ENCODE data around the gene WDR33. TPM values are rescaled to one million over a fixed set of nuclear protein-coding genes. Genes with fewer than 3 reads are reported as not detected.

The WDR33 gene
- total and polyA plus RNA-seq, 10 of the 15 experiments (the other 5 are each of a cell fraction or from before 2014, with no cell fraction given) = 29.2 to 73.8 (median 45.6) TPM

GRCh38 chr2:127671557-127672302 is 139.2 kb downstream of the WDR33 start (continued):
- TF ChIP-seq, protein P1, sequence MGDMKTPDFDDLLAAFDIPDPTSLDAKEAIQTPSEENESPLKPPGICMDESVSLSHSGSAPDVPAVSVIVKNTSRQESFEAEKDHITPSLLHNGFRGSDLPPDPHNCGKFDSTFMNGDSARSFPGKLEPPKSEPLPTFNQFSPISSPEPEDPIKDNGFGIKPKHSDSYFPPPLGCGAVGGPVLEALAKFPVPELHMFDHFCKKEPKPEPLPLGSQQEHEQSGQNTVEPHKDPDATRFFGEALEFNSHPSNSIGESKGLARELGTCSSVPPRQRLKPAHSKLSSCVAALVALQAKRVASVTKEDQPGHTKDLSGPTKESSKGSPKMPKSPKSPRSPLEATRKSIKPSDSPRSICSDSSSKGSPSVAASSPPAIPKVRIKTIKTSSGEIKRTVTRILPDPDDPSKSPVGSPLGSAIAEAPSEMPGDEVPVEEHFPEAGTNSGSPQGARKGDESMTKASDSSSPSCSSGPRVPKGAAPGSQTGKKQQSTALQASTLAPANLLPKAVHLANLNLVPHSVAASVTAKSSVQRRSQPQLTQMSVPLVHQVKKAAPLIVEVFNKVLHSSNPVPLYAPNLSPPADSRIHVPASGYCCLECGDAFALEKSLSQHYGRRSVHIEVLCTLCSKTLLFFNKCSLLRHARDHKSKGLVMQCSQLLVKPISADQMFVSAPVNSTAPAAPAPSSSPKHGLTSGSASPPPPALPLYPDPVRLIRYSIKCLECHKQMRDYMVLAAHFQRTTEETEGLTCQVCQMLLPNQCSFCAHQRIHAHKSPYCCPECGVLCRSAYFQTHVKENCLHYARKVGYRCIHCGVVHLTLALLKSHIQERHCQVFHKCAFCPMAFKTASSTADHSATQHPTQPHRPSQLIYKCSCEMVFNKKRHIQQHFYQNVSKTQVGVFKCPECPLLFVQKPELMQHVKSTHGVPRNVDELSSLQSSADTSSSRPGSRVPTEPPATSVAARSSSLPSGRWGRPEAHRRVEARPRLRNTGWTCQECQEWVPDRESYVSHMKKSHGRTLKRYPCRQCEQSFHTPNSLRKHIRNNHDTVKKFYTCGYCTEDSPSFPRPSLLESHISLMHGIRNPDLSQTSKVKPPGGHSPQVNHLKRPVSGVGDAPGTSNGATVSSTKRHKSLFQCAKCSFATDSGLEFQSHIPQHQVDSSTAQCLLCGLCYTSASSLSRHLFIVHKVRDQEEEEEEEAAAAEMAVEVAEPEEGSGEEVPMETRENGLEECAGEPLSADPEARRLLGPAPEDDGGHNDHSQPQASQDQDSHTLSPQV (IDR thresholded peaks at IDR 0.05) = no peak
- TF ChIP-seq YY1 (IDR thresholded peaks at IDR 0.05; ENCODE audit: low read depth, low read length) = no peak

DNA sequence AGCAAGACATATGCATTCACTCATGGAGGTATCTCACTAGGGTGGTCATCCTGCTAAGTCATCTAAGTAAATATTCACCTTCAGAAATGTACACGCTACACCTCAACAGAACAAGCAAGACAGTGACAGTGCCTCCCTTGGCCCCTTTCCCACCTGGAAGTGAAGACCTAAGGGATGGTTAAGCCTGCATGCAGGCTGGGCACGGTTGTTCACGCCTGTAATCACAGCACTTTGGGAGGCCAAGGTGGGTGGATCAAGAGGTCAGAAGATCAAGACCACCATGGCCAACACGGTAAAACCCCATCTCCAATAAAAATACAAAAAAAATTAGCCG is 140.0 kb downstream of the WDR33 start:
- H2AFZ ChIP-seq (ENCODE audit: control insufficient read depth, low read depth, low read length) = no peak overlapping the region
- WGBS (ENCODE audit: insufficient coverage, insufficient replicate concordance, low lambda C conversion rate, missing lambda C conversion rate) = 33% methylated on average over 5 of the region's 5 CpGs
- RAD21 ChIA-PET (ENCODE audit: unreplicated experiment) = interaction anchor here (0.7 kb wide), 1 partner anchor 40 kb away, joined by 3 read pairs; no protein-coding TSS in a partner anchor
- H3K27me3 ChIP-seq (replicated peaks in 1 of 2; ENCODE audit: control insufficient read depth in 2 of 2, insufficient read depth in 2 of 2, low read length in 1 of 2) = peaks cover 3 to 10% of the 10 kb centered on the region in 2 experiments; a peak in 3 of 4 replicates
- SMC1A ChIA-PET (ENCODE audit: uncharacterized antibody, unreplicated experiment) = no interaction called here
- POLR2A ChIA-PET = no interaction called here
- intact Hi-C loops (cut with micrococcal nuclease; ENCODE audit: unreplicated experiment) (no loop called here), in situ Hi-C loops (cut with MboI) (no loop called here)
- DNase-seq (ENCODE audit: low read depth, low spot score) = no peak
- CTCF ChIA-PET = no interaction called here
- H3K4me2 ChIP-seq (ENCODE audit: control insufficient read depth, insufficient read depth) = no peak overlapping the region
- no peak overlapping the region for H3K4me3 ChIP-seq
- H3K79me2 ChIP-seq (ENCODE audit: control insufficient read depth, insufficient read depth, low read length) = no peaks in the 10 kb centered on the region
- no peak for ATAC-seq
- H3K9ac ChIP-seq (ENCODE audit: control insufficient read depth, insufficient read depth, low read length) = no peak overlapping the region
- TF ChIP-seq CEBPB (IDR thresholded peaks at IDR 0.05; ENCODE audit: borderline replicate concordance in 1 of 2, low read depth in 2 of 2, low read length in 2 of 2) (no peak), NFIC (IDR thresholded peaks at IDR 0.05; ENCODE audit: low read depth, low read length) (no peak), SMARCA5 (IDR thresholded peaks at IDR 0.05) (no peak)
- H3K27ac ChIP-seq (ENCODE audit: control insufficient read depth, insufficient read depth) = no peak overlapping the region
- no peaks in the 10 kb centered on the region for H3K36me3 ChIP-seq (ENCODE audit: control insufficient read depth in 2 of 2, insufficient read depth in 2 of 2, low read length in 1 of 2)
- no peaks in the 10 kb centered on the region for H3K9me3 ChIP-seq (replicated peaks; ENCODE audit: control insufficient read depth, insufficient read depth, low read length)
- FAIRE-seq = no peak
- H3K4me1 ChIP-seq (ENCODE audit: control insufficient read depth, insufficient read depth, low read length) = no peaks in the 10 kb centered on the region
- BruUV-seq (replicated peaks) = no TSS peak
- H4K20me1 ChIP-seq (ENCODE audit: control insufficient read depth, insufficient read depth) = no peaks in the 10 kb centered on the region
